HG03354 (cell line): ENCODE data around the gene GPR137.
A peak's percentile ranks its signal among the peaks of the same experiment; 100 is the strongest.
"Not testable (repeated sequence)": the region's sequence is repeated elsewhere in the genome, so short reads cannot be mapped to it uniquely, and the experiment has no call there.

Source experiments
- ATAC-seq: cut with Tn5 transposase; IDR thresholded peaks from one replicate; pipeline ENCODE4 v1.9.1; 2021; ENCODE audit warnings: mild to moderate bottlenecking; ENCODE audit not compliant: unreplicated experiment, poor library complexity, severe bottlenecking

GPR137 gene

DNA sequence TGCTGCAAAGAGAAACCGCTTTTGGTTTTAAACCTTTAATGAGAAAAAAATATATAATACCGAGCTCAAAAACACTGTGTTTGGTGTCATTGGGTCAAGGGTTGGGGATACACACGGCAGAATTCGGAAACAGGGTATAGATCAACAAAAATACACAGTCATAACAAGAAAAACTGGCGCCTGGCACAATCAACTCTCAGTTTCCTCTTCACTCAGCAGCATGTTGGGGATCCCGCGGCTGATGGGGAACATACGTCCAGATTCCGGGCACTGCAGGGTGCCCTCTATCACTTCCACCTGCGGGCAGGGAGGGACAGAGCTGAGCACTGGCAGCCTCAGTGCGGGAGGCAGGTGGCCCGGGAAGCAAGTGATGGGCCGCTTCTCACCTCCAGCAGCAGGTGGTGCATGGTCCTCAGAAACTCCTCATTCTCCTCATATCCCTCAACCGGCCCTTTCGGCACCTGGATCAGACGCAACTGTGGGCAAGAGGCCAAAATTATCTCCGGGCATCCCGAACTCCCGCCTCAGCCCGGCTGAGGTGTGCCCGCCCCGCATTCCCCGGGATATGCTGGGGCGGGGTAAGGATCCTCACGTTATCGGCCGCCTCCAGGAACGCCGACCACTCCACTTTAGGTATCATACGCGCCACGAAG is 31.1 kb downstream of the GPR137 start:
- peak; percentile 11 for ATAC-seq

- ATAC-seq, result peak; percentile 70
These were observed 31.8 kb downstream of the GPR137 start, which contains the start of gene TRMT112 for GRCh38 chr11:64317325-64317960. Gene TRMT112 (minus strand): TSS chr11:64317559. CDS start chr11:64317526, 33 bp downstream.

DNA sequence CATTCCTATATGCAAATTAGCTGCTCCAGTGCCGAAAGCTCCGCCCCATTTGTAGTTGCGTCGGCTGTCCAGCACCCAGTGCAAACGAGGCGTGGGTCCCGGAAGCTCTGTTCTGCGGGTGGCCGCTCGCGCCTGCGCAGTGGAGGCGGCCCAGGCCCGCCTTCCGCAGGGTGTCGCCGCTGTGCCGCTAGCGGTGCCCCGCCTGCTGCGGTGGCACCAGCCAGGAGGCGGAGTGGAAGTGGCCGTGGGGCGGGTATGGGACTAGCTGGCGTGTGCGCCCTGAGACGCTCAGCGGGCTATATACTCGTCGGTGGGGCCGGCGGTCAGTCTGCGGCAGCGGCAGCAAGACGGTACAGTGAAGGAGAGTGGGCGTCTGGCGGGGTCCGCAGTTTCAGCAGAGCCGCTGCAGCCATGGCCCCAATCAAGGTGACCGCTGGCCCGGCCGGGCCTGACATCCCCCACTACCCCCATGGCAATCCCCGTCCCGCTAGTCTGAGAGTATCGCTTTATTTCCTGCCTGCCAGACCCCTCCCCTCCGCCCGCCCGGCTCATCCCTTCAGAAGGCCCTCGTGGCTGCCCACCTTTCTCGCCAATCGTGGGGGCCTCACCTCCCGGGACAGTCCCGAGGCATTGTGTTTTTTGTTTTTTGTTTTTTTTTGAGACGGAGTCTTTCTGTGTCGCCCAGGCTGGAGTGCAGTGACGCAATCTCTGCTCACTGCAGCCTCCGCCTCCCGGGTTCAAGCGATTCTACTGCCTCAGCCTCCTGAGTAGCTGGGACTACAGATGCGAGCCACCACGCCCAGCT is 32.5 kb downstream of the GPR137 start, which contains the start of gene PRDX5:
Gene PRDX5 (plus strand): TSS at position 161 of the 805 bp plus-strand sequence. CDS start 95 bp downstream, at position 256.
- ATAC-seq, result peak; percentile 76

DNA sequence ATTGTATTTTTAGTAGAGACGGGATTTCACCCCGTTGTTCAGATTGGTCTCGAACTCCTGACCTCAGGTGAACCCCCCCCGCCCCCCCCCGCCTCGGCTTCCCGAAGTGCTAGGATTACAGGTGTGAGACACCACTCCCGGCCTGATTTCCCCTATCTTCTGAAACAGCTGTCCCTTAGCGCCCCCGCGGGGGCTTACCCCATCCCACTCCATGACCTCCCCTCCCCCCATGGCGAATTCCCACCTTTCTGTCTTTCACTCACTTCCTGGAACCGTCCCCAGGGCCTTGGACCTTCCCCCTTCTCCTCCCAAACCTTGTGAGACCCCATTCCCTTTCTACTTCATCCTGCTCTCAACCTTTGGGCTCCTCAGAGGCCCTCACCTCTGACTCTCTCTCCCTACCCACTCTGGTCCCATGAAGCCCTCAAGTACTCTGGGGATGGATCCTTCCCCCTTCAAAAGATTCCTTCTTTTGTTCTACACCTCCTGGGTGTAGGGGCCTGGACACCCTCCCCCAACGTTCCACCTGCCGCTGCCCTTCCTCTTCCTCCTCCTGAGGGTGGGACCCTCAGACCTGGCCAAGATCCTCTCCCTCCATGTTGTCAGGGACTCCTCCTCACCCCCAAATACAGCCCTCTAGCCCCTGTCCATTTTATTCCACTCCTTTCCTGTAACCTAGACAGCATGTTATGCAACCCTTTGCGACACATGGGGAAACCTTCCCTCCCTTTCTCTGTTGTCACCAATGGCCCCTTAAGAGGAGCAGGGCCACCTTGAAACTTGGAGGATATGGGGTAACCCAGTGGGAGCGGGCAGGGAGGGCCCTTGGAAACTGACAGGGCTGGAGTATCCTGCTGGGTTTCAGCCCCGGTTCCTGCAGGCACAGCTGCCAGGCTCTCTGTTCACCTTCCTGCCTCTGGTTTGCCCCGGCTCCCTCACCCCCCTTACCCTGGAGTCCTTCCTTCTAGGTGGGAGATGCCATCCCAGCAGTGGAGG is 33.4 kb downstream of the GPR137 start:
- ATAC-seq, result no peak

DNA sequence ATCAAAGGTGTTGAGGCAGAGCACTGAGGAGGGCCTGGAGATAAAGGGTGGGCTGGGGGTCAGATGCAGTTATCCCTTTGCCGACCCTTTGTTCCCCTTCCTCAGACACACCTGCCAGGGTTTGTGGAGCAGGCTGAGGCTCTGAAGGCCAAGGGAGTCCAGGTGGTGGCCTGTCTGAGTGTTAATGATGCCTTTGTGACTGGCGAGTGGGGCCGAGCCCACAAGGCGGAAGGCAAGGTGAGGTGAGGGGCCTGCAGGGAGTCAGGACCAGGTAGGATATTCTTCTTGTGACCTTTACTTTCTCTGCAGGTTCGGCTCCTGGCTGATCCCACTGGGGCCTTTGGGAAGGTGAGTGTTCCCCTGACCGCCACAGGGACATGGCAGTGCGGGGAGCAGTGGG is 34.9 kb downstream of the GPR137 start:
- ATAC-seq, result no peak

DNA sequence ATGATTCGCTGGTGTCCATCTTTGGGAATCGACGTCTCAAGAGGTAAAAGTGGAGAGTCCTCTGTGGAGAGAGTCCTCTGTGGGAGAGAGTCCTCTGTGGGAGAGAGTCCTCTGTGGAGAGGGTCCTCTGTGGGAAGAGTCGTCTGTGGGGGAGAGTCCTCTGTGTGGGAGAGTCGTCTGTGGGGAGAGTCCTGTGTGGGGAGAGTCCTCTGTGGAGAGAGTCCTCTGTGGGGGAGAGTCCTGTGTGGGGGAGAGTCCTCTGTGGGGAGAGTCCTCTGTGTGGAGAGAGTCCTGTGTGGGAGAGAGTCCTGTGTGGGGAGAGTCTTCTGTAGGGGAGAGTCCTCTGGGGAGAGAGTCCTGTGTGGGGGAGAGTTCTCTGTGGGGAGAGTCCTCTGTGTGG is 35.4 kb downstream of the GPR137 start:
- ATAC-seq, result no peak

- ATAC-seq, result no peak
These were observed 35.9 kb downstream of the GPR137 start for GRCh38 chr11:64321533-64321932.

DNA sequence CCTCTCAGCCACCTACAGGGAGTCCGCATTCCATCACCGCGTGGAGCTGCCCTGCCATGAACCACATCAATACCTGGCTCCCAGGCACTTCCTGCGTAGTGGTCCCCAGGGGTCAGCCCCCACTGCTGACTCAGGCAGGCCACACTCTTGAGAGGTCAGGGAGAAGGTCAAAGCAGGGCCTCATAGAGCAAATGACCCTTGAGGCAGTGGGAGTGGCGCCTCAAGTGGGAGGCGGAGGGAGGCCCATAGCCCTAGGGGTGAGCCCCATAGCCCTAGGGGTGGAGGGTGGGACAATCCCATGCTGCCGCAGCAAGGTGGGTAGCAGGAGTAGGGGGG is 37.2 kb downstream of the GPR137 start:
- no peak for ATAC-seq

DNA sequence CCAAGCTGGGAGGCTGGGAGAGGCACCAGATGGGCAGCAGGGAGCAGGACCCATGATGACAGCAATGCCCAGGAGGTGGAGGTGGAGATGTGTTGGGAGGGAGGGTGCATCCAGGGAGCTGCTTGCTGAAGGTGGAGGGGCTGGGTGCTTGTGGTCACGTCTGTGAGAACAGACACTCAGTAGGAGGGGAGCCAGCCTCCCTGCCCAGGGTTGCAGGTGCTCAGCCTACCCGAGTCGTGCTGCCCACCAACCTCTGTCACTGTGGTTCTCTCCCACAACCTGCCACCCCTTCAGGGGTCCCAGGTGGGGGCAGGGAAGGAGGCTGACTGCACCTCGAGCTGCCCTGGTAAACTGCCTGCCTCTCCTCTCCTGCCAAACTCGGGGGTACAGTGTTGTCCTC is 37.7 kb downstream of the GPR137 start:
- ATAC-seq, result no peak

GRCh38 chr11:64323984-64324383 is 38.3 kb downstream of the GPR137 start:
- ATAC-seq, result not testable (repeated sequence)

GRCh38 chr11:64324692-64325469 is 39.2 kb downstream of the GPR137 start:
- no peak for ATAC-seq

GRCh38 chr11:64327375-64327774 is 41.7 kb downstream of the GPR137 start:
- no peak for ATAC-seq

- no peak for ATAC-seq
These were observed 42.3 kb downstream of the GPR137 start for GRCh38 chr11:64327993-64328392.

GRCh38 chr11:64330888-64331287 is 45.2 kb downstream of the GPR137 start:
- no peak for ATAC-seq

- peak; percentile 51 for ATAC-seq
These were observed 46.1 kb downstream of the GPR137 start for GRCh38 chr11:64331569-64332371.

DNA sequence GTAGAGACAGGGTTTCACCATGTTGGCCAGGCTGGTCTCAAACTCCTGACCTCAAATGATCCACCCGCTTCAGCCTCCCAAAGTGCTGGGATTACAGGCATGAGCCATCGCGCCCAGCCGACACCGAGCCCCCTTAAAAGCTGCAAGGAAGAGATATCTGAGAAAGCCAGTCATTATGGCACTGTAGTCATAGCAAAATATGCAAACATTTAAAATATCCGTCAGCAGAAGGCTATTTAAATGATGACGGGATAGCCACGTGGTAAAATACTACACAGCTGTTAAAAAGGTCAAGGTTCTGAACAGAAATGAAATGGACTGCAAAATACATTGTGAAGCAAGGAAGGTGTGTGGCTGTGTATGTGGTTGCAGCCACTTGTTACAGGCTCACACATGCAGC is 47.9 kb downstream of the GPR137 start:
- no peak for ATAC-seq

DNA sequence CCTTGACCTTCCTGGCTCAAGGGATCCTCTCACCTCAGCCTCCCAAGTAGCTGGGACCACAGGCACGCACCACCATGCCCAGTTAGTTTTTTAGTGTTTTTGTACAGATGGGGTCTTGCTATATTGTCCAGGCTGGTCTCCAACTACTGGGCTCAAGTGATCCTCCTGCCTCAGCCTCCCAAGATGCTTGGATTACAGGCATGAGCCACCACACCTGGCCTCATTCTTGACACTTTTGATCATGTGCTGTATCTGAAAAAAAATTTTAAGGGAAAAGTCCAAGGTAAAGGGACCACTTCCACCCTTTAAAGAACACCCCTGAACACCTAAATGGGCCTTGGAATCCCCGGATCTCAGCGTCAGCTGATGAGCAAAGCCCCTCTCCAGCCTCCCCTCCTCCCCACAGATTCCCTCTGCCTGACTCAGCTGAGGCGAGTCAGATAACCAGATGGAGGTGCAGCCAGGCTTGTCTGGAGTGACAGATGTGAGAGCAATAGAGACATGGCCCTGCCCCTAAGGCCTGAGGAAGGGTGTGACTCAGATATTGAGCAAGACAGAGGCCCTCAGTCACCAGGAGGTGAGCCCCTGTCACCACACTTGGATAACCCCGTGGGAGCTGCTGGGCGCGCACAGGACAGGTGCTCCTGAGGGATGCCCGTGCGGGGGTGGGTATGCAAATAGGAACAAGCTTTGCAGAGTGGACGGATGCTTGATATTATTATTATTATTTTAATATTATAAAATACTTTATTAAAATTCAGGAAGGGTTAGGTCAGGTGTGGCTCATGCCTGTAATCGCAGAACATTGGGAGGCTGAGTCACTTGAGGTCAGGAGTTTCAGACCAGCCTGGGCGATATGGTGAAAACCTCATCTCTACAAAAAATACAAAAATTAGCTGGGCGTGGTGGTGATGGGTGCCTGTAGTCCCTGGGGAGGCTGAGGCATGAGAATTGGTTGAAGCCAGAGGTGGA is 49.4 kb downstream of the GPR137 start:
- peak; percentile 83 for ATAC-seq
